ENCODE results near the gene CPZ. TPM values are rescaled to one million over a fixed set of nuclear protein-coding genes. Genes with fewer than 3 reads are reported as not detected.

CPZ gene
- polyA plus RNA-seq, 3 donors = not detected

DNA sequence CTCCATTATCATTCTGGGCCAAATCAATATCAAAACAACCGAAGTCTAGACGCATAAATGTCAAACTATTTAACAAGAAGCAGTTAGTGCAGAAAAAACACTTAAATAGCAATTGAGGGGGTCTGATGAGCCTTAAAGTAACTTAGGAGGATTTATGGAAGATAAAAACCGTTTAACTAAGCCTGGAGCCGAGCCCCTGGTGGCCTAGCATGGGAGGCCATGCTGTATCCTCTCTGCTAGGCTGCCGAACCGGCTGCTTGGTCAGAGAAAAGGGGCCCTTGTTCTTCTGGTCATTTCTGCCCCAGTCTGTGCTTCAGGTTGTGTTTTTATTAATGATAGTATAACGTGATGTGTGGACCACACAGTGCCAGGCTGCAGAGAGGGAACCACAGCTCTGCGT lies 72.4 kb downstream of the CPZ start:
- no peak for DNase-seq
- H3K27ac ChIP-seq (ENCODE audit: low read depth in 1 of 2, low read length in 2 of 2) = no peak overlapping the region
- H3K36me3 ChIP-seq (replicated peaks in 1 of 2; ENCODE audit: control insufficient read depth in 1 of 2, insufficient read depth in 2 of 2, low read length in 2 of 2) = no peaks in the 10 kb centered on the region
- intact Hi-C loops (cut with micrococcal nuclease) = no loop called here
- H4K20me1 ChIP-seq (ENCODE audit: insufficient read depth, low read length) = no peaks in the 10 kb centered on the region
- no peak for TF ChIP-seq CTCF (IDR thresholded peaks at IDR 0.05)
- Mint-ChIP-seq H3K27ac (no peak overlapping the region), H3K4me3 (no peak overlapping the region), H3K36me3 (no peaks in the 10 kb centered on the region), H3K4me1 (no peaks in the 10 kb centered on the region), H3K27me3 (ENCODE audit: low read depth in 3 of 3) (peaks cover 4 to 11% (median 5%) of the 10 kb centered on the region in 3 donors), H3K9me3 (no peaks in the 10 kb centered on the region)
- H3K4me3 ChIP-seq (replicated peaks in 1 of 3; ENCODE audit: low read depth in 2 of 3, low read length in 3 of 3) = no peak overlapping the region
- H3K9me3 ChIP-seq (replicated peaks in 1 of 2; ENCODE audit: control insufficient read depth in 1 of 2, insufficient read depth in 1 of 2, low read length in 2 of 2) = no peaks in the 10 kb centered on the region
- H3K9ac ChIP-seq (ENCODE audit: insufficient read depth, low read length, poor library complexity, severe bottlenecking) = no peak overlapping the region
- WGBS (ENCODE audit: insufficient coverage) = 83% methylated on average over 4 of the region's 8 CpGs
- no peaks in the 10 kb centered on the region for H3K79me2 ChIP-seq (ENCODE audit: insufficient read depth, low read length)
- H3K4me1 ChIP-seq (ENCODE audit: control insufficient read depth in 1 of 2, insufficient read depth in 2 of 2, low read length in 2 of 2) = no peaks in the 10 kb centered on the region
- H3K27me3 ChIP-seq (ENCODE audit: control insufficient read depth in 2 of 2, insufficient read depth in 2 of 2, low read length in 2 of 2) = no peaks in the 10 kb centered on the region
- H3K4me2 ChIP-seq (replicated peaks; ENCODE audit: extremely low read depth, low read length, poor library complexity, severe bottlenecking) = no peak overlapping the region
- H2AFZ ChIP-seq (ENCODE audit: insufficient read depth, low read depth, low read length, poor library complexity, severe bottlenecking) = no peak overlapping the region

DNA sequence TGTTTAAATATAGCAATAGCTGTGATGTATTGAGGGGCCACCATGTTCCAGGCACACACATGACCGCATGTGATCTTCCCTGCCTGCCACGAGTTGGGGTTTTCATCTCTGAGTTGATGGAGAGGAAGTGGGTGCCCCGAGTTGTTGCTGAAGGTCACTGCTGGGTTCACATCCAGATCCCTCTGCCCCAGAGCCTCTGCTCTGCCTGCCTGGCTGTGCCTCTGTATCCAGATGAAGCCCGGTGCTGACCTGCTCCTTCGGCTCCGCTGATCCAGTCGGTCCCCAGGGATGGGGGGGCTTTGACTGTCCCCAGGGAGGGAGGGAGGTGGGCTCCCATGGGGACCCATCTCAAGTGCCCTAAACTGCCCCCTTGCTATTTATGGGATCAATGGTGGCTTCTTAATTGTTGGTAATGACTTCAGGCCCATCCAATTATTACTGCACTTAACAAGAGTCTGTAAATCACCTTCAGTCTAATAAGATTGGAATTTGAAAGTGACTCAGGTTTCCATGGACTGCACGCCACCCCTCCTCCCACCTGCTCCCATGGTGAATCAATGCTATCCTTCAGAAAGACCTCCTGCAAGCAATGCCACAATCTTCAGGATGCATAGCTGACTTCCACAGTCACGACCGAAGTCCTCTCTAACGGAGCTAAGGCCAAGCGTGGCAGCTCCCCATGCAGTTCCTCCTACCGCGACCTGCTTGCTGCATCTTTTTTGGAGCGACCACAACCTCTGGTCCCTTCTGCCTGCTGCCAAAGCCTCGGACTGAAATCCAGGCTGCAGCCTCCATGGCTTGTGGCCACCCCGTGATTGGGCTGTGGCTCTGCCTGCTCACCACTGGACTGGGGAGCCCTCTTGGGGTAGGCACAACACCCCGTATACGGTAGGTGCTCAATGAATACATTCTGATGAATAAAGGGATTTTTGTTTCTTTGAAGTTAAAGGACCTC lies 73.1 kb downstream of the CPZ start:
- Histone ChIP-seq H4K20me1 (ENCODE audit: insufficient read depth, low read length) (no peaks in the 10 kb centered on the region), H3K4me2 (replicated peaks; ENCODE audit: extremely low read depth, low read length, poor library complexity, severe bottlenecking) (no peak overlapping the region), H3K9ac (ENCODE audit: insufficient read depth, low read length, poor library complexity, severe bottlenecking) (no peak overlapping the region), H3K27ac (ENCODE audit: low read depth in 1 of 2, low read length in 2 of 2) (no peak overlapping the region), H3K9me3 (replicated peaks in 1 of 2; ENCODE audit: control insufficient read depth in 1 of 2, insufficient read depth in 1 of 2, low read length in 2 of 2) (no peaks in the 10 kb centered on the region), H3K79me2 (ENCODE audit: insufficient read depth, low read length) (no peaks in the 10 kb centered on the region), H2AFZ (ENCODE audit: insufficient read depth, low read depth, low read length, poor library complexity, severe bottlenecking) (no peak overlapping the region), H3K4me3 (replicated peaks in 1 of 3; ENCODE audit: low read depth in 2 of 3, low read length in 3 of 3) (no peak overlapping the region), H3K4me1 (ENCODE audit: control insufficient read depth in 1 of 2, insufficient read depth in 2 of 2, low read length in 2 of 2) (no peaks in the 10 kb centered on the region), H3K36me3 (replicated peaks in 1 of 2; ENCODE audit: control insufficient read depth in 1 of 2, insufficient read depth in 2 of 2, low read length in 2 of 2) (no peaks in the 10 kb centered on the region), H3K27me3 (ENCODE audit: control insufficient read depth in 2 of 2, insufficient read depth in 2 of 2, low read length in 2 of 2) (no peaks in the 10 kb centered on the region)
- Mint-ChIP-seq H3K4me3 (no peak overlapping the region), H3K36me3 (no peaks in the 10 kb centered on the region), H3K27me3 (ENCODE audit: low read depth in 3 of 3) (peaks cover 4 to 10% (median 5%) of the 10 kb centered on the region in 3 donors), H3K27ac (no peak overlapping the region), H3K9me3 (no peaks in the 10 kb centered on the region), H3K4me1 (no peaks in the 10 kb centered on the region)
- DNase-seq = no peak
- WGBS (ENCODE audit: insufficient coverage) = 85% methylated on average over 12 of the region's 19 CpGs
- TF ChIP-seq CTCF (IDR thresholded peaks at IDR 0.05) = no peak
- intact Hi-C loops (cut with micrococcal nuclease) = no loop called here
